Superior temporal gyrus (tissue), 1 donor: ENCODE results near the gene TSSK2.
"Not testable (repeated sequence)": the region's sequence is repeated elsewhere in the genome, so short reads cannot be mapped to it uniquely, and the experiment has no call there.

Experiments used
- DNase-seq: peaks from one replicate; pipeline ENCODE4 v3.0.0-alpha.2; 2016; ENCODE audit errors: extremely low spot score

The TSSK2 gene

DNA sequence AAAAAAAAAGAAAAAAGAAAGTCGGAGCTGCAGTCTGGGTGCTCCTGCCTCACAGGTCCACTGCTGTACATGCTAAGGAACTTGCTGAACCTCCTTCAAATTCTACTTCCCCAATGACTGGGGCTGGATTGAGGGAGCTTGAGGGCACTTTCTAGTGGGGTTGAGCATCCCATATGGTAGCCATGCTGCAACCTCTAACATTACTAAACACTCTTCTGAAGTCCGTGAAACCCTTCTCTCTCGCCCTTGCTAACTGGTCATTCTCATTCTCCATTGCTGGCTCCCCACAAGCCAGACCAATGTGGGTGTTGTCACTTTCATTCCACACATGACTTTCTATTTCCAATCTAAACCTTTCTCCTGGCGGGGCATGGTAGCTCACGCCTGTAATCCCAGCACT lies 12.1 kb downstream of the TSSK2 start:
- no peak for DNase-seq

- no peak for DNase-seq
Measured at GRCh38 chr22:19143967-19144400, 12.9 kb downstream of the TSSK2 start.

DNA sequence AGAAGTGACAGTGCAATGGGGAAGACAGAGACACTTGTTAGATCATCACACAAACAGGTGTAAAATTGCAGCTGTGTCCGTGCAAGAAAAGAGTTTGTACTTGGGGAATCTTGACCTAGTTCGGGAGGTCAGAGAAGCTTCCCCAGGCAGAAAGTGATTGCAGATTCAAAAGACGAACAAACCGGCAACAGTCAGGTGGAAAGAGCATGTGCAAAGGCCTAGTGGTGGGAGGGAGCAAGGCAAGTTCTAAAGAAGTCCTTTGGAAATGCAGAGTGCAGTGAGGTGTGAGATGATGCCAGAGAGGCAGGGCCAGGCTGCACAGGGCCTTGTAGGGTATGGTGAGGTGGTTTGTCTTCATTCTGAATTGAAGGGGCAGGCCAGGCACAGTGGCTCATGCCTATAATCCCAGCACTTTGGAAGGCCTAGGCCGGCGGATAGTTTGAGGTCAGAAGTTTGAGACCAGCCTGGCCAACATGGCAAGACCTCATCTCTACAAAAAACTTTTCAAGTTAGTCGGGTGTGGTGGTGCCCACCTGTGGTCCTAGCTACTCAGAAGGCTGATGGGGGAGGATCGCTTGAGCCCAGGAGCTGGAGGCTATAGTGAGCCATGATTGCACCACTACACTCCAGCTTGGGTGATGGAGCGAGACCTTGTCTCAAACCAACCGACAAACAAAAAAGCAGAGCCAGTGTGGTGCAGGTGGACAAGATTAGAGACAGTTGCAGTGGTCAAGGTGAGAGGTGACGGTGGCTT lies 15.3 kb downstream of the TSSK2 start:
- DNase-seq: no peak

- DNase-seq: no peak
Measured at GRCh38 chr22:19147195-19147780, 16.2 kb downstream of the TSSK2 start.

DNA sequence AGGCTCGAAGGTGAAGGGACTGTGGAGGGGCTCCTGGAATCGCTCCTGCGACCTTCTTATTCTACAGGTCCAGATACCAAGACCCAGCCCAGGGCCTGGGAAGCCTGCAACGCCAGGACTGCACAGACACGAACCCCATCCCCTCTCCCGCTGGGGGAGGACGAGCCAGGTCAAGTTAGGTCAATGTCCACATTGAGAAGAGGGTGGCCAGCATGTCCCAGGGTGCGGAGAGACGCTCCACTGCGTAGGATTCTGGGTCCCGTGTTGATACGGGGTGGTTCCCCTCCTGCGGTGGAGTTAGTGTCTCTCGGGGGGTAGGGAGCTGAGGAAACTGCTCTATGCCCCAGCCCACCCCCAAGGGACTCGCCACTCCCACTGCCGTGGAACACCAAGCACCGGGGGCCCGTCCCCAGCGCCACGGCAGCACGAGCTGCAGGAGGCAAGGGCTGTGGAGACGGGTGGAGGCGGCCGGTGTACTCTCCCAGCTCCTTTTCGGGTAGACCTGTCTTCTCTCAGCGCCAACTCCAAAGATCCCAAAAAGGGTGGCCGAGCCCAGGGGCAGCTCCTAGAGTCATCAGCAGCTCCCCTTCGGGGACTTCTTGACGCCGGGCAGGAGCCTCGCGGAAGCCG lies 17.4 kb downstream of the TSSK2 start:
- DNase-seq: no peak

DNA sequence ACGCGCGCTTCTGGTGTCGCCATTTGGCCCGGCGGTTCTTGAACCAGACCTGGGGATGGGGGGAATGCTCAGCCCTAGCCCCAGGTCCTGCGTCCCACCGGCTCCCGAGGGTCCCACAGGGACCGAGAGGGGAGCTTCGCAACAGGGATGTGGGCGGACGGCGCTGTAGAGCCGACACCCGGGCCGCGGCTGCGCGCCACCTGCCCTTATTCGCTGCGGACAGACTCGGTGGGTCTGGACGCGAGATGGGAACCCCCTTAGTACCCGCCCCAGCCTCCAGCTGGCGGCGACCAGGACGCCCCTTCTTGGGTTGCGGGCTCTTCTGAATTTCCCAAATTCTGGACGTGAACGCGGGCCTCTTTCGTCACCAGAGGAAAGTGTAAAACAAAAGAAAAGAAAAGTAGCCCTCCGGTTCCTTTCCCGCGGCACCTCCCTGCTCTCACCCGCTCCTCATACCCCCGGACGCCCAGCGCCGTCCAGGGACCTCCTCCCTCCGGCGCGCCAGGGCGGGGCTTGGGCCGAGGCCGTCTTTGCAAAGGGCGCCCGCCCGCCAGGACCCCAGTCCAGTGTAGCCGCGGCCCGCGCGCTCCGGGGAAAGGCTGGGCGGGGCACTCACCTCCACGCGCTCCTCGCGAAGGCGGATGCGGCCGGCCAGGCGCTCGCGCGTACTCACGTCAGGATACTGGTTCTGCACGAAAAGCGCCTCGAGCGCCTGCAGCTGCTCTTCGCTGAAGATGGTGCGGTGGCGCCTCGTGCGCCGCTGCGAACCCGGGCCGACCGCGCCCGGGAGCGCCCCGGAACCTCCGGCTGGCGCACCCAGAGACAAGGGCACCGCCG lies 18.2 kb downstream of the TSSK2 start:
- DNase-seq: no peak

- no peak for DNase-seq
Measured at GRCh38 chr22:19149991-19150390, 18.9 kb downstream of the TSSK2 start, which contains the start of gene GSC2. Gene GSC2, minus strand, starts transcription at chr22:19150292. Its CDS starts 9 bp downstream, at chr22:19150283.

DNA sequence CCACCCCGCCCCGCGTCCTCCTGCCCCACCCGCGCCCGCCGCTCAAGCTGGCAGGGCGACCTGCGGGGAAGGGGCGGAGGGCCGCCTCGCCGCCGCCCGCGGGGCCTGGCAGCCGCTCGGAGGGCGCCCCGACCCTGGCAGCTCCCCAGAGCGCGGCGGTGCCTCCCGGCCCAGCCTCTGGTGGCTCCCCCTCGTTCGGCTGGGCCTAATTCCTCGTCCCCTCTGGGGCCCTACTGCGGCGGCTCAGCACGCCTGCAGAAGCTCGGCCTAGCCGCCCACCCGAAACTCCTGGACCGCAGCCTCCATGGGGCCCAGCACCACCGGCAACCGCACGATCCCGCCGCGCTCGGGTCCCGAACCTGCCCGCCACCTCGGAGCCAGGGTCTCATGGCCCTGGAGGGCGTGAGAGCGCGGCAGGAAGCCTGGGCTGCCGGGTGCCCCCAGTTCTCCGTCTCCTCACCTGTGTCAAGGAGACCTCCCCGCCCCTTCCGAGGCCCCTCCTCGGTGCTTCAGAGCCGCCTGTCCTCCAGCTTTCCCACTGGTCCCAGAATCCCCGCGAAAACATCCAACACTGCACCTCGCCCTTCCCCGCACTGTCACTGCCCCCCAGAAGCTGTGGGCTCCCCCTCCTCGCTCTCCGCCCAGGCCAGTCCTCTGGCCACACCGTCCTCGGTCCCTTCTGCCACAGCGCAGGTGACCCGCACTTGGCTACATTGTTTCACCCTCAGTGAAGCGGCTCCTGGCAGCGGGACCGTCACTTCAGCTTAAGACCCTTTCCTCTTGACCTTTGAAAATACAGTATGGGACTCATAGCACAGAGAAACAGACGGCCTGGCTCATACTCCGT lies 19.6 kb downstream of the TSSK2 start:
- no peak for DNase-seq

GRCh38 chr22:19151329-19152191 lies 20.5 kb downstream of the TSSK2 start:
- no peak for DNase-seq

- DNase-seq: no peak
Measured at GRCh38 chr22:19152942-19153883, 22.1 kb downstream of the TSSK2 start.

- not testable (repeated sequence) for DNase-seq
Measured at GRCh38 chr22:19156109-19156508, 25.0 kb downstream of the TSSK2 start.

GRCh38 chr22:19158649-19159048 lies 27.5 kb downstream of the TSSK2 start:
- DNase-seq: not testable (repeated sequence)

GRCh38 chr22:19164425-19164824 lies 33.3 kb downstream of the TSSK2 start:
- DNase-seq: no peak

GRCh38 chr22:19166421-19166820 lies 35.3 kb downstream of the TSSK2 start:
- no peak for DNase-seq

DNA sequence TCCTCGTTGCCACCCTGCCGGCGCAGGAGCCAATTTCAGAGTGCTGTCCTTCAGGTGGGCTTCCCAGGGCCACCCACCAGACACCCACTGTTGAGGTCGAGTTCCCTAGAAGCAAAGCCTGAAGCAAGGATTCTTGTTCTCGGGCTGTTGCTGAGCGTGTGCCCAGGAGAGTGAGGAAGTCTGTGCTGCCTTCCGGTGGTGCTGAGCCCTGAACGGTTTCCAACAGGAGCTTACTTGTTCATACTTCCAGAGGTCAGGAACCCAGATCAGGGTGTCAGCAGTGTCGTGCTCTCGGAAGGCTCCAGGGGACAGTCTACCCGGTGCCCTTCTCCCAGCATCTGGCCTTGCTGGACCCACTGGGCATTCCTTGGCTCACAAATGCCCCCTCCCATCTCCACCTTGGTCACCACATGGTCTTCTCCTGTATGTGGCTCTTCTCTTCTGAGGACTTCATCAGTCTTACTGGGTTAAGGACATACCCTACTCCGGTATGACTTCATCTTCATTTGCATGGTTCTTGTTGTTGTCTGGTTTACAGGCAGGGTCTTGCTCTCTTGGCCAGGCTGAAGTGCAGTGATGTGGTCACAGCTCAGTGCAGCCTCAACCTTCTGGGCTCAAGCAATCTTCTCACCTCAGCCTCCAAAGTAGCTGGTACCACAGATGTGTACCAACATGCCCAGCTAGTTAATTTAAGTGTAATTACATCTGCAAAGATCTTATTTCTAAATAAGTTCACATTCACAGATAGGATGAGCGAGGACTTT lies 36.2 kb downstream of the TSSK2 start:
- DNase-seq: no peak

DNA sequence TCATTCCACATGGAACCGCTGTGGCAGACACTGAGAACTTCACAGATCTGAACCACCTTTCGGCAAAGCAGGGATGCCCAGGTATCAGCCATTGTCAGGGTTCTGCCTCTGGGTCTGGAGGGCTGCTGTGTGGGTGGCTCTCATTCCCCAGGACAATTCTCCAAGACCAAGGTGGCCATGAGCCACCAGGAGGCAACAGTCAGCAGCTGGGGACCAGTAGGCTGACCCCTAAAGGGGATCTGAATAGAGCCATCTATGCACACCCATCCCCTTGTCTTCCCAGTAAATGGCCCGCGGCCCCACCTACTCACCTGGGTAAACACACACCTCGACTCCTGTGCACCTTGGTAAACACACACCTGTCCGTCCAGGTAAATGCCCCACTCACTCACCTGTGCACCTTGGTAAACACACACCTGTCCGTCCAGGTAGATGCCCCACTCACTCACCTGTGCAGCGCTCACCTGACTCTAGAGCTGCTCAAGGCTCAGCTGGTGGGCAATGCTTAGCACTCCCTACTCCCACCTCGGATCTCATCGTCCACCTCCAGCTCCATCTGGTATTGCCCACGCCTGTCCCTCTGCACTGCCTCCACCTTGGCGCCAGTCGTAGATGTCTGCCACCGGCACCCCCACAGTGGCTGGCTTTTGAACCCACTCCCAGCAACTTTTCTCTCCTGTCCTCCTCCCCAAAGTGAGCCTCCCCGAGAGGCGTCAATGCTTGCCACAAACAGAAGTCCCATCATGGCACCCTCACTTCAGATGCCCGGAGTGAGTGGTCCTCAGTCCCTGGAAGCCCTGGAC lies 37.2 kb downstream of the TSSK2 start:
- no peak for DNase-seq
